Muscle of back (tissue), 11 donors: ENCODE measurements around the gene SIX4. TPM values are rescaled to one million over a fixed set of nuclear protein-coding genes. Genes with fewer than 3 reads are reported as not detected.

Source experiments
- DNase-seq, 3 donors: peaks; one replicate each; pipeline versions ENCODE4 v3.0.0 to v3.0.0-alpha.2; 2013
- polyA plus RNA-seq, 10 donors: library from polyadenylated mRNA; unstranded; fragments of 120-200 nt; gene quantifications; one replicate each; pipeline ENCODE4 v1.2.1, GENCODE V29; 2013; ENCODE audit not compliant: insufficient read length in 10 of 10

SIX4 gene
- polyA plus RNA-seq, 10 donors = 13.6 to 25.6 (median 17.7) TPM

- peak; percentile 37 to 83 (median 52) for DNase-seq
Observed at GRCh38 chr14:60723116-60723906, 840 bp downstream of the SIX4 start.

DNA sequence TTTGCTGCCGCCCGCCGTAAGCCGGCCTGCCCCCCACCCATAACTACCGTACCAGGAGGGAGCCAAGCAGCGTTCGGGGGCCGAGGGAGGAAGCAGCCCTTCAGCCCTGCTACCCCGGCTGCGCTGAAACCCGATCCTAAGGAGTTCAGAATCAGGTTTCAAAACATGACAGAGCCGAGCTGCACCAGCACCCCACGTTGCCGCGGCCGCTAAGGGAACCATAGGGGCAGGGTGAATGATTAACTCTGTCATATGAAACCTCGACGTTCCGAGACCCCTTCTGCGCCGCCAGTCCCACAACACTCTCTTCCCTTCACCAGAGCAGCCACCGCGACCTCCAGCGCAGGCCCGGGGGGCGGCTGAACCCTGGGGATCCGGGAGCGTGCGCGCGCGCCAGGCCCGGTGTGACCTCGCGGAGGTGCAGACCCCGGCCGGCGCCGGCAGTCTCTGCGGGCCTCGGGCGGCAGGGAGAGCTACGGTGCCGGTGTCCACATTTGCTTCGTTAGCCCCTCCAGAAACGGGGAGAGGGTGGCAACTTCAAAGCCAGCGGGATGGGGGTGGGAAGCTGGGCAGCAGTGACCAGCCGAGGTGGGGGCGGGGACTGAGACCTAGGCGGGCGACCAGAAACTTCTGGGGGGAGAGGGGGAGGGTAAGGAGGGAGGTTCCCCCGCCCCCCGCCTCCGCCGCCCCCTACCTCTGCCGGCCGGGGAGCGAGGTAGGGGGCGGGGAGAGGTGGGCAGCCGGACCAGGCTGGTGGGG lies 1.6 kb downstream of the SIX4 start:
- peak; percentile 47 to 78 (median 56) for DNase-seq

GRCh38 chr14:60722107-60722356 lies 2.1 kb downstream of the SIX4 start:
- DNase-seq = peak in 1 of 3 donors; percentile 13

GRCh38 chr14:60721326-60722106 lies 2.6 kb downstream of the SIX4 start:
- peak; percentile 45 to 72 (median 49) for DNase-seq

- DNase-seq = no peak
Observed at GRCh38 chr14:60720962-60721325, 3.2 kb downstream of the SIX4 start.

DNA sequence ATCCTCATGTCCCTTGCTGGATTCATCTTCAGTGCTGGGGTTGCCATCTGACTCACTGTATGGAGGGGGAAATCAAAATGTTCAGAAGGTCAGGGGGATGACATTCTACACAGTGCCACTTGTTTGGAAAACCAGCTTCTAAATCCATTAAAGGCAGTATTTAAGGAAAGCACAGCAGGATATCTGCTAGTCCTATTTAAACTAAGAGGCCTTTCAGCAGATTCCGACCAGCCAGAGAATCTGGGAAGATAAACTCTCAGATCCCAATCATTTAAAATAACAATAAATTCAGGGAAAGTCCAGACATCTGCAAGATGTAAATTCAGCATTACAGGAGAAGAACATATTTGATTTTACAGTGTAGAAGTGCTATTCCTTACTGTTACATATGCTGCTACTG lies 3.8 kb downstream of the SIX4 start:
- no peak for DNase-seq

DNA sequence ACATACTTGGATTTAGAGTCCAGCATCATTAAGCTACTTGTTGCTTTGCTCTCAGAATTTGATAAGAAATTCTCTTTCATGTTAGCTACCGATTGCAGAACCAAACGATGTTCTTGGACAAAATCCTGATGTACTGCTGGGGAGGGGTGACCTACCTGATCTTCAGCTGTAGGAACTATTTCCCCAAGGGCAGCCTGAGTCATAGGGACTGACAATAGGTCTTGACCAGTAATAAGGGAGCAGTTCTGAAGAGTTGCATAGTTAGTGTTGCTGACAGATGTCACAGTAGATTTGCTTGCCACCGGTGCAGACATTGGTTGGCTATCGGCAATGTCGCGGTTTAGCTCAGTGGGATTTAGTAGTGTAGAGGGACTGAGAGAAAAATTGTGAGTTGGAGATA lies 10.6 kb downstream of the SIX4 start:
- no peak for DNase-seq

DNA sequence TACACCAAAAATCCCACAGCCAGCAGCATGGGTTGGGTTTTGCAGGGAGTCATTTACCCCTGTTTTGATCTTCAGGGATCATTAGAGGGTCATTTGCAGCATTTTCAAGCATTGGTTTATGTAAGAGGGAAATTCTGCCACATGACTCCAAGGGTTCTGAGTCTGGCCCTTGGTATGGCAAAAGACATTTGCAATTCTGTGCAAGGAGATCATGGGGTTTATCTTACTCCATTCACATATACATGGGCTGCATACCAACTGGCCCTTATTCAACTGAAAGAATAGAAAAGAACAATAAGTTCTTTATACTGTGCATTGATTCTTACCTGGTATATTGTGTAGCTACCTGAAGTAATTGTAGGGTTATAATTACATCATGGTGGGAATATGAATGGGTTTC lies 13.7 kb downstream of the SIX4 start:
- DNase-seq = no peak

- no peak for DNase-seq
Observed at GRCh38 chr14:60707858-60708257, 16.3 kb downstream of the SIX4 start.

GRCh38 chr14:60705100-60705499 lies 19.1 kb downstream of the SIX4 start:
- no peak for DNase-seq

- no peak for DNase-seq
Observed at GRCh38 chr14:60700598-60700997, 23.6 kb downstream of the SIX4 start.

DNA sequence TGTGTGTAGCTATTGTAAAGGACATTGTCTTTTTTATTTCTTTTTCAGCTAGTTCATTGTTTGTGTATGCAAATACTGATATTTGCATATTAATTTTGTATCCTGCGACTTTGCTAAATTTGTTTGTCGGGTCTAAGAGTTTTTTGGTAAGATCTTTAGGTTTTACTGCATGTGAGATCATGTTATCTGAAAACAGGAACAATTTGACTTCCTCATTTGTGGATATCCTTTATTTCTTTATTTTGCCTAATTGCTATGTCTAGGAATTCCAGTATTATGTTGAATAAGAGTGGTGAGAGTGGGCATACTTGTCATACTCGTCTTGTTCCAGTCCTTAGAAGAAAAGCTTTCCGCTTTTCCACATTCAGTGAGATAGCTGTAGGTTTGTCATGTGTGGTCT lies 28.8 kb downstream of the SIX4 start:
- no peak for DNase-seq

DNA sequence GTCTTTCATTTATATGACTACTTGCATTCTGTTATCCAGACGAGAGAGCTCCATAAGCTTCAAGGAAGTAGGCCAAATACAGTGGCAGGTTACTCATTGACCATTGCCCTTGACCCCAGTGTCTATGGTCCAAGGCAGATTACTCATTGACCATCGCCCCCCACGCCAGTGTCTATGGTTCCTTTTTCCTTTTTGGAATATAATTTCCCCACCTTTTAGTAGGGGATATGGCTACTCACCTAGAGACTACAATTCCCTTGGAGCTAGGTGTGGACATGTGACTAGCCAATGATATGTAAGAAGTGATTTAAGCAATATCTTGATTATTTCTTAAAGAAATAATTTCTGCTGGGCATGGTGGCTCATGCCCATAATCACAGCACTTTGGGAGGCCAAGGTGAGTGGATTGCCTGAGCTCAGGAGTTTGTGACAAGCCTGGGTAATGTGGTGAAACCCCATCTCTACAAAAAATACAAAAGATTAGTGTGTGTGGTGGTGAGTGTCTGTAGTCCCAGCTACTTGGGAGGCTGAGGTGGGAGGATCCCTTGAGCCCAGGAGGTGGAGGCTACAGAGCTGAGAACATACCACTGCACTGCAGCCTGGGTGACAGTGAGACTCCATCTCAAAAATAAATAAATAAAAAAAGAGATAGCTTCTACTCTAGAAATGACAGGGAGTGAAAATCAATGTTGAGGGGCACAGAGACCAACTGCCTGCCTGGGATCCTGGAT lies 32.6 kb downstream of the SIX4 start:
- DNase-seq = no peak

GRCh38 chr14:60686865-60687264 lies 37.3 kb downstream of the SIX4 start:
- no peak for DNase-seq

- no peak for DNase-seq
Observed at GRCh38 chr14:60684203-60684602, 39.9 kb downstream of the SIX4 start.

GRCh38 chr14:60681271-60681670 lies 42.9 kb downstream of the SIX4 start:
- DNase-seq = no peak

DNA sequence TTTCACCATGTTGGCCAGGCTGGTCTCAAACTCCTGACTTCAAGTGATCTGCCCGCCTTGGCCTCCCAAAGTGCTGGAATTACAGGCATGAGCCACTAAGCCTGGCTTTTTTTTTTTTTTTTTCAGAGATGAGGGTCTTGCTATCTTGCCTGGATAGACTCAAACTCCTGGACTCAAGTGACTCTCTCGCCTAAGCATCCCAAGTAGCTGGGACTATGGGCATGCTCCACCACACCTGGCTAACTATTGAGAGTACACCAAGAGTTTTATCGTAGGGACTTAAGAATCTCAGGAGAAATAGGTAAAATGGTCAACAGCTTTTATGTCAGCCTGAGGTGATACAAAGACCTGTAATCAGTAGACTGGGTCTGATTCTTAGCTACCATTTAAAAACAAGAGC lies 43.6 kb downstream of the SIX4 start:
- DNase-seq = no peak

DNA sequence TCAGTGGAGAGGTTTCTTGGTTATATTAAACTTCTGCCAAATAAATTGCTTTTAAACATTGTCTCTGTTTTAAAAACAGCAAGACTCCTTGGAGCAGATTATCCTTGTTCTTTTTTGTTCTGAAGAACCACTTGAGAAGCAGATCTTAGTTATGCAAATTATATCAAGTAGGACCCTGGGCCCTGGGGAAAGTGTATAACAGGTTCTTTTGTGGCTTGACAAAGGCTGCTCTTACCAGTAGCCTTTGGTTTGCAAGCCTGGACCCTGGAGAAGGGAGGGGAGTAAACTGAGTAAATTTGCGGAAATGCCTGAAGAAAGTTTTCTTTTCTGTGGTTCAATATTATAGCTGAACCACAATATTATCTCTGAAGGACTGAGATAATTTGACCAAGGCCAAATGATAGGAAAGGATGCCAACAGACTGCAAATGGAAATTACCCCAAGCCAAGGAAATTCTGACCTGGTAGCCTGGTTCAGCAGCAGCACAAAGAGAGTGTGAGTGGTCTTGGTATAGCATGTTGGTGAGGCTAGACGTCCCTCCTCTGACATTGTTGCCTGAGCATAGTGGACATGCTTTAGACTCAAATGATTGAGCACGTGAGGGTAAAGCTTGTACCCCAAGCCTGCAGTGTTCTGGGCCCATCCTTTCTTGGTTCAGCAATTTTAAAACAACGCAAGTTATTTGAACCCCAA lies 44.4 kb downstream of the SIX4 start:
- no peak for DNase-seq

DNA sequence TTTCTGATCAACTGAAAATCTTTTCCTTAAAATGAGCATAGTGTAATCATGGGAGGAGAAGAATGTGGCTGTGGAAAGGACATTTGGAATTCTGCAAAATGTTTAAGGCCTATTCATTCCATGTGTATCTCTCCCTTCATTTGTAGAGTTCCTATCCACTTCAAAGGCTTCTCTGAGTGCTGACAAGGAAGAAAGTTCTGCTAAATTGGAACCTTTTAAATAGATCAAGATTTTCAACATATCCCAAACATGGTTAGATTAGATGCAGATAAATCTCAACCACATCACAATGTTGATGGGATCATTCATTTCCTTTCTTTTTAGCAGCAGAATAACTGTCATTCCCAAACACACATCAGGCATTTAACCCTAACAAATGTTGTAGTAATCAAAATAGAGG lies 46.5 kb downstream of the SIX4 start:
- DNase-seq = no peak

GRCh38 chr14:60670989-60671388 lies 53.2 kb downstream of the SIX4 start:
- DNase-seq = peak in 1 of 3 donors; percentile 5

DNA sequence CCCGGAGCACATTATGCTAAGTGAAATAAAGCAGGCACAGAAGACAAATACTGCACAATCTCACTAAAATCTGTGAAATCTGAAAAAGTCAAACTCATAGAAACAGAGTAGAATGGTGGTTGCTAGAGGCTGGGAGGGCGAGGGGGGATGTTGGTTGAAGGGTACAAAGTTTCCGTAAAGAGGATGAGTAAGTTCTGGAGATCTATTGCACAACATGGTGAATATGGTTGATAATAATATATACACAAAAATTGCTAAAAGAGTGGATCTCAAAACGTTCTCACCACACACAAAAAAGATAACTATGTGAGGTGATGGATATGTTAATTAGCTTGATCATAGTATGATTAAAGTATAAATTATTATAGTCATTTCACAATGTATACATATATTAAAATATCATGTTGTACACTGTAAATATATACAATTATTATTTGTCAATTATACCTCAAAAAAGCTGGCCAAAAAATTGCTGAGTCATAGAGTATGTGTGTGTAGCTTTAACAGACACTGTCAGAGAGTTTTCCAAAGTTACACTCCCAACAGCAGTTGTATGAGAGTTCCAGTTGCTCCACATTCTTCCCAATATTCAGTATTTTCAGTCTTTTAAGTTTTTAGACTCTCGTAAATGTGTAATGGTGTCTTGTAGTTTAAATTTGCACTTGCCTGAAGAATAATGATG lies 55.6 kb downstream of the SIX4 start:
- no peak for DNase-seq
